GM23338 (cell line): ENCODE measurements around the gene SLC5A11. TPM values are rescaled to one million over a fixed set of nuclear protein-coding genes. Genes with fewer than 3 reads are reported as not detected.

ENCODE experiments used
- ATAC-seq: fragments of 200-7000 bp; cut with Tn5 transposase; 3 replicates; pipeline ENCODE4 v1.9.1; 2020
- DNase-seq: peaks from one replicate; pipeline ENCODE4 v3.0.0-alpha.2; 2015; ENCODE audit warnings: low spot score
- H2AFZ ChIP-seq: fragments of 200-600 bp; sonication (generic); 2 replicates; pipeline ENCODE4 v1.8.0; 2016; ENCODE audit warnings: antibody characterized with exemption, mild to moderate bottlenecking, moderate library complexity
- H3F3A ChIP-seq: fragments of 200-600 bp; sonication (generic); replicated peaks from 2 replicates; pipeline ENCODE4 v1.8.0; 2017; ENCODE audit warnings: antibody characterized with exemption, mixed run types, low read depth
- H3K27ac ChIP-seq: fragments of 200-600 bp; sonication (generic); 2 replicates; pipeline ENCODE4 v1.6.1; 2016; ENCODE audit warnings: low read depth
- H3K27me3 ChIP-seq: fragments of 200-600 bp; sonication (generic); 2 replicates; pipeline ENCODE4 v1.8.0; 2016; ENCODE audit warnings: mild to moderate bottlenecking, mixed run types, moderate library complexity; ENCODE audit not compliant: insufficient read depth
- H3K36me3 ChIP-seq: fragments of 200-600 bp; sonication (generic); 2 replicates; pipeline ENCODE4 v1.8.0; 2016; ENCODE audit warnings: mild to moderate bottlenecking; ENCODE audit not compliant: insufficient read depth
- H3K4me1 ChIP-seq: fragments of 200-600 bp; sonication (generic); 2 replicates; pipeline ENCODE4 v1.8.0; 2016; ENCODE audit warnings: mild to moderate bottlenecking, moderate library complexity; ENCODE audit not compliant: insufficient read depth
- H3K4me2 ChIP-seq: fragments of 200-600 bp; sonication (generic); 2 replicates; pipeline ENCODE4 v1.7.1; 2017; ENCODE audit warnings: mixed run types
- H3K4me3 ChIP-seq: fragments of 200-600 bp; sonication (generic); 2 replicates; pipeline ENCODE4 v1.6.1; 2016; ENCODE audit warnings: mixed run types
- H3K79me2 ChIP-seq: fragments of 200-600 bp; sonication (generic); replicated peaks from 2 replicates; pipeline ENCODE4 v1.8.0; 2017; ENCODE audit warnings: mild to moderate bottlenecking; ENCODE audit not compliant: insufficient read depth
- H3K9me2 ChIP-seq: fragments of 200-600 bp; sonication (generic); 2 replicates; pipeline ENCODE4 v1.8.0; 2017; ENCODE audit not compliant: insufficient read depth
- H4K20me1 ChIP-seq: fragments of 200-600 bp; sonication (generic); replicated peaks from 2 replicates; pipeline ENCODE4 v1.8.0; 2017; ENCODE audit warnings: mild to moderate bottlenecking; ENCODE audit not compliant: insufficient read depth
- H3K27ac Mint-ChIP-seq: 2 replicates; pipeline ENCODE4 v1.8.0; 2020; ENCODE audit warnings: inconsistent platforms, mild to moderate bottlenecking, moderate library complexity, mixed read lengths
- H3K27me3 Mint-ChIP-seq: 3 replicates; pipeline ENCODE4 v1.8.0; 2022; ENCODE audit warnings: low read depth, mild to moderate bottlenecking, moderate library complexity, mixed read lengths, inconsistent platforms; ENCODE audit not compliant: insufficient read depth, poor library complexity
- H3K36me3 Mint-ChIP-seq: 3 replicates; pipeline ENCODE4 v1.8.0; 2021; ENCODE audit warnings: low read depth, mild to moderate bottlenecking, inconsistent platforms, moderate library complexity, mixed read lengths
- H3K4me1 Mint-ChIP-seq: 3 replicates; pipeline ENCODE4 v1.8.0; 2020; ENCODE audit warnings: mild to moderate bottlenecking, inconsistent platforms, mixed read lengths
- H3K4me3 Mint-ChIP-seq: 3 replicates; pipeline ENCODE4 v1.8.0; 2021; ENCODE audit warnings: moderate library complexity, mild to moderate bottlenecking, inconsistent platforms, mixed read lengths
- H3K9me3 Mint-ChIP-seq: 3 replicates; pipeline ENCODE4 v1.8.0; 2020; ENCODE audit warnings: moderate library complexity, mild to moderate bottlenecking, inconsistent platforms, mixed read lengths
- CREB1 ChIP-seq: fragments of 250-450 bp; sonication (Bioruptor Pico); IDR thresholded peaks from 2 replicates; pipeline ENCODE4 v1.5.0; 2020; ENCODE audit warnings: low read depth, mild to moderate bottlenecking, moderate library complexity
- EZH2 ChIP-seq: fragments of 200-600 bp; sonication (generic); IDR thresholded peaks from one replicate; pipeline ENCODE4 v1.8.0; 2017; ENCODE audit warnings: antibody characterized with exemption, mild to moderate bottlenecking, low read depth; ENCODE audit not compliant: unreplicated experiment
- EZH2phosphoT487 ChIP-seq: fragments of 200-600 bp; sonication (generic); IDR thresholded peaks from one replicate; pipeline ENCODE4 v1.8.1; 2018; ENCODE audit warnings: antibody characterized with exemption; ENCODE audit not compliant: unreplicated experiment
- JUNB ChIP-seq: IDR thresholded peaks from one replicate; pipeline ENCODE4 v1.6.1; 2016; ENCODE audit warnings: antibody characterized with exemption; ENCODE audit not compliant: unreplicated experiment
- NANOG ChIP-seq: IDR thresholded peaks from 2 replicates; pipeline ENCODE4 v1.6.1; 2016; ENCODE audit warnings: antibody characterized with exemption, borderline replicate concordance
- POLR2AphosphoS5 ChIP-seq: IDR thresholded peaks from 2 replicates; pipeline ENCODE4 v1.6.1; 2016; ENCODE audit warnings: antibody characterized with exemption, low read depth
- REST ChIP-seq: IDR thresholded peaks from one replicate; pipeline ENCODE4 v1.6.1; 2018; ENCODE audit warnings: antibody characterized with exemption; ENCODE audit not compliant: unreplicated experiment
- STAT1 ChIP-seq: IDR thresholded peaks from one replicate; pipeline ENCODE4 v1.6.1; 2016; ENCODE audit warnings: antibody characterized with exemption; ENCODE audit not compliant: unreplicated experiment
- ZNF114 ChIP-seq: fragments of 250-450 bp; sonication (Bioruptor Pico); IDR thresholded peaks from 2 replicates; pipeline ENCODE4 v1.5.0; 2020; ENCODE audit warnings: mild to moderate bottlenecking, moderate library complexity
- ZNF331 ChIP-seq: fragments of 250-450 bp; sonication (Bioruptor Pico); IDR thresholded peaks from 2 replicates; pipeline ENCODE4 v1.5.0; 2020; ENCODE audit warnings: low read depth, mild to moderate bottlenecking, moderate library complexity
- polyA plus RNA-seq: library from polyadenylated mRNA; unstranded; fragments of >200 nt; fragmentation: Nextera tagmentation; extraction: Ambion mirVana; gene quantifications from 2 replicates; pipeline ENCODE4 v1.2.1, GENCODE V29; 2016
- total RNA-seq: library from RNA; depleted of rRNA; stranded (reverse); fragments of >200 nt; shearing (Covaris generic); gene quantifications from 2 replicates; pipeline ENCODE4 v1.2.3, GENCODE V29; 2014
- TF ChIP-seq, protein P1 (sequence below), 2 experiments: fragments of 200-600 bp in 1 of 2; sonication (generic) in 1 of 2; conservative IDR thresholded peaks; 2 replicates each; pipeline versions ENCODE4 v1.5.1 to v1.6.1; 2016 to 2017; ENCODE audit warnings: antibody characterized with exemption in 2 of 2, low read depth in 2 of 2, mild to moderate bottlenecking in 2 of 2, moderate library complexity in 1 of 2
- TF ChIP-seq, protein P2 (sequence below): fragments of 250-450 bp; sonication (Bioruptor Pico); IDR thresholded peaks from 2 replicates; pipeline ENCODE4 v1.5.0; 2020; ENCODE audit warnings: mild to moderate bottlenecking, moderate library complexity
- TF ChIP-seq, protein P3 (sequence below): IDR thresholded peaks from 2 replicates; pipeline ENCODE4 v1.6.1; 2016; ENCODE audit warnings: antibody characterized with exemption

The SLC5A11 gene
- total and polyA plus RNA-seq, 2 experiments from 2014 or later = 0.07 TPM; not detected in 1

DNA sequence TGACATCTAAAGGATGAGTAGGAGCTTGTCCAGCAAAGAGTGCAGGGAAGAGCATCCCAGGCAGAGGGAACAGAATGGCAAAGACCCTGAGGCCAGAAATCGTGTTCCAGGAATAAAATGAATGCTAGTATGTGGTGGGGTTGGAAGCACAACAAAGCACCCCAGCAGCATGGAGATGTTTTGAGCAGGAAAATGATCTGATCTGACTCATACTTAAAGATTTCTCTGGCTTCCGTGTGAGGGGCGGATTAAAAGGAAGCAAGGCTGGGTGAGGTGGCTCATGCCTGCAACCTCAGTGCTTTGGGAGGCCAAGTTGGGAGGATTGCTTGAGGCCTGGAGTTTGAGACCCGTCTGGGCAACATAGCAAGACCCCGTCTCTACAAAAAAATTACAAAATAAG is 2.3 kb downstream of the SLC5A11 start:
- no peak overlapping the region for H3K27ac Mint-ChIP-seq
- no peak overlapping the region for H3K4me2 ChIP-seq
- H3K4me3 ChIP-seq = no peak overlapping the region
- peaks cover 11% of the 10 kb centered on the region for H3K27me3 Mint-ChIP-seq
- no peaks in the 10 kb centered on the region for H3K79me2 ChIP-seq
- no peaks in the 10 kb centered on the region for H3K36me3 Mint-ChIP-seq
- TF ChIP-seq, protein P1, sequence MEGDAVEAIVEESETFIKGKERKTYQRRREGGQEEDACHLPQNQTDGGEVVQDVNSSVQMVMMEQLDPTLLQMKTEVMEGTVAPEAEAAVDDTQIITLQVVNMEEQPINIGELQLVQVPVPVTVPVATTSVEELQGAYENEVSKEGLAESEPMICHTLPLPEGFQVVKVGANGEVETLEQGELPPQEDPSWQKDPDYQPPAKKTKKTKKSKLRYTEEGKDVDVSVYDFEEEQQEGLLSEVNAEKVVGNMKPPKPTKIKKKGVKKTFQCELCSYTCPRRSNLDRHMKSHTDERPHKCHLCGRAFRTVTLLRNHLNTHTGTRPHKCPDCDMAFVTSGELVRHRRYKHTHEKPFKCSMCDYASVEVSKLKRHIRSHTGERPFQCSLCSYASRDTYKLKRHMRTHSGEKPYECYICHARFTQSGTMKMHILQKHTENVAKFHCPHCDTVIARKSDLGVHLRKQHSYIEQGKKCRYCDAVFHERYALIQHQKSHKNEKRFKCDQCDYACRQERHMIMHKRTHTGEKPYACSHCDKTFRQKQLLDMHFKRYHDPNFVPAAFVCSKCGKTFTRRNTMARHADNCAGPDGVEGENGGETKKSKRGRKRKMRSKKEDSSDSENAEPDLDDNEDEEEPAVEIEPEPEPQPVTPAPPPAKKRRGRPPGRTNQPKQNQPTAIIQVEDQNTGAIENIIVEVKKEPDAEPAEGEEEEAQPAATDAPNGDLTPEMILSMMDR (conservative IDR thresholded peaks at IDR 0.05; ENCODE audit: low read depth in 2 of 2) = no peak
- TF ChIP-seq NANOG (no peak), EZH2 (no peak), EZH2phosphoT487 (no peak), ZNF114 (no peak), STAT1 (no peak), ZNF331 (CRISPR knock-in tag) (no peak), JUNB (no peak), REST (no peak), POLR2AphosphoS5 (no peak), CREB1 (CRISPR knock-in tag) (no peak)
- TF ChIP-seq, protein P2, sequence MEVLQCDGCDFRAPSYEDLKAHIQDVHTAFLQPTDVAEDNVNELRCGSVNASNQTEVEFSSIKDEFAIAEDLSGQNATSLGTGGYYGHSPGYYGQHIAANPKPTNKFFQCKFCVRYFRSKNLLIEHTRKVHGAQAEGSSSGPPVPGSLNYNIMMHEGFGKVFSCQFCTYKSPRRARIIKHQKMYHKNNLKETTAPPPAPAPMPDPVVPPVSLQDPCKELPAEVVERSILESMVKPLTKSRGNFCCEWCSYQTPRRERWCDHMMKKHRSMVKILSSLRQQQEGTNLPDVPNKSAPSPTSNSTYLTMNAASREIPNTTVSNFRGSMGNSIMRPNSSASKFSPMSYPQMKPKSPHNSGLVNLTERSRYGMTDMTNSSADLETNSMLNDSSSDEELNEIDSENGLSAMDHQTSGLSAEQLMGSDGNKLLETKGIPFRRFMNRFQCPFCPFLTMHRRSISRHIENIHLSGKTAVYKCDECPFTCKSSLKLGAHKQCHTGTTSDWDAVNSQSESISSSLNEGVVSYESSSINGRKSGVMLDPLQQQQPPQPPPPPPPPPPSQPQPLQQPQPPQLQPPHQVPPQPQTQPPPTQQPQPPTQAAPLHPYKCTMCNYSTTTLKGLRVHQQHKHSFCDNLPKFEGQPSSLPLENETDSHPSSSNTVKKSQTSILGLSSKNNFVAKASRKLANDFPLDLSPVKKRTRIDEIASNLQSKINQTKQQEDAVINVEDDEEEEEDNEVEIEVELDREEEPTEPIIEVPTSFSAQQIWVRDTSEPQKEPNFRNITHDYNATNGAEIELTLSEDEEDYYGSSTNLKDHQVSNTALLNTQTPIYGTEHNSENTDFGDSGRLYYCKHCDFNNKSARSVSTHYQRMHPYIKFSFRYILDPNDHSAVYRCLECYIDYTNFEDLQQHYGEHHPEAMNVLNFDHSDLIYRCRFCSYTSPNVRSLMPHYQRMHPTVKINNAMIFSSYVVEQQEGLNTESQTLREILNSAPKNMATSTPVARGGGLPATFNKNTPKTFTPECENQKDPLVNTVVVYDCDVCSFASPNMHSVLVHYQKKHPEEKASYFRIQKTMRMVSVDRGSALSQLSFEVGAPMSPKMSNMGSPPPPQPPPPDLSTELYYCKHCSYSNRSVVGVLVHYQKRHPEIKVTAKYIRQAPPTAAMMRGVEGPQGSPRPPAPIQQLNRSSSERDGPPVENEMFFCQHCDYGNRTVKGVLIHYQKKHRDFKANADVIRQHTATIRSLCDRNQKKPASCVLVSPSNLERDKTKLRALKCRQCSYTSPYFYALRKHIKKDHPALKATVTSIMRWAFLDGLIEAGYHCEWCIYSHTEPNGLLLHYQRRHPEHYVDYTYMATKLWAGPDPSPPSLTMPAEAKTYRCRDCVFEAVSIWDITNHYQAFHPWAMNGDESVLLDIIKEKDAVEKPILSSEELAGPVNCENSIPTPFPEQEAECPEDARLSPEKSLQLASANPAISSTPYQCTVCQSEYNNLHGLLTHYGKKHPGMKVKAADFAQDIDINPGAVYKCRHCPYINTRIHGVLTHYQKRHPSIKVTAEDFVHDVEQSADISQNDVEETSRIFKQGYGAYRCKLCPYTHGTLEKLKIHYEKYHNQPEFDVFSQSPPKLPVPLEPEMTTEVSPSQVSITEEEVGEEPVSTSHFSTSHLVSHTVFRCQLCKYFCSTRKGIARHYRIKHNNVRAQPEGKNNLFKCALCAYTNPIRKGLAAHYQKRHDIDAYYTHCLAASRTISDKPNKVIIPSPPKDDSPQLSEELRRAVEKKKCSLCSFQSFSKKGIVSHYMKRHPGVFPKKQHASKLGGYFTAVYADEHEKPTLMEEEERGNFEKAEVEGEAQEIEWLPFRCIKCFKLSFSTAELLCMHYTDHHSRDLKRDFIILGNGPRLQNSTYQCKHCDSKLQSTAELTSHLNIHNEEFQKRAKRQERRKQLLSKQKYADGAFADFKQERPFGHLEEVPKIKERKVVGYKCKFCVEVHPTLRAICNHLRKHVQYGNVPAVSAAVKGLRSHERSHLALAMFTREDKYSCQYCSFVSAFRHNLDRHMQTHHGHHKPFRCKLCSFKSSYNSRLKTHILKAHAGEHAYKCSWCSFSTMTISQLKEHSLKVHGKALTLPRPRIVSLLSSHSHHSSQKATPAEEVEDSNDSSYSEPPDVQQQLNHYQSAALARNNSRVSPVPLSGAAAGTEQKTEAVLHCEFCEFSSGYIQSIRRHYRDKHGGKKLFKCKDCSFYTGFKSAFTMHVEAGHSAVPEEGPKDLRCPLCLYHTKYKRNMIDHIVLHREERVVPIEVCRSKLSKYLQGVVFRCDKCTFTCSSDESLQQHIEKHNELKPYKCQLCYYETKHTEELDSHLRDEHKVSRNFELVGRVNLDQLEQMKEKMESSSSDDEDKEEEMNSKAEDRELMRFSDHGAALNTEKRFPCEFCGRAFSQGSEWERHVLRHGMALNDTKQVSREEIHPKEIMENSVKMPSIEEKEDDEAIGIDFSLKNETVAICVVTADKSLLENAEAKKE (CRISPR knock-in tag) = no peak
- TF ChIP-seq, protein P3, sequence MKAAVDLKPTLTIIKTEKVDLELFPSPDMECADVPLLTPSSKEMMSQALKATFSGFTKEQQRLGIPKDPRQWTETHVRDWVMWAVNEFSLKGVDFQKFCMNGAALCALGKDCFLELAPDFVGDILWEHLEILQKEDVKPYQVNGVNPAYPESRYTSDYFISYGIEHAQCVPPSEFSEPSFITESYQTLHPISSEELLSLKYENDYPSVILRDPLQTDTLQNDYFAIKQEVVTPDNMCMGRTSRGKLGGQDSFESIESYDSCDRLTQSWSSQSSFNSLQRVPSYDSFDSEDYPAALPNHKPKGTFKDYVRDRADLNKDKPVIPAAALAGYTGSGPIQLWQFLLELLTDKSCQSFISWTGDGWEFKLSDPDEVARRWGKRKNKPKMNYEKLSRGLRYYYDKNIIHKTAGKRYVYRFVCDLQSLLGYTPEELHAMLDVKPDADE = no peak
- no peak overlapping the region for H3K27ac ChIP-seq
- no peaks in the 10 kb centered on the region for H3K4me1 ChIP-seq
- no peaks in the 10 kb centered on the region for H4K20me1 ChIP-seq
- H3K4me3 Mint-ChIP-seq = no peak overlapping the region
- DNase-seq (no peak), ATAC-seq (no peak)
- no peaks in the 10 kb centered on the region for H3K9me3 Mint-ChIP-seq
- no peaks in the 10 kb centered on the region for H3F3A ChIP-seq
- H3K4me1 Mint-ChIP-seq = no peaks in the 10 kb centered on the region
- H3K9me2 ChIP-seq = no peaks in the 10 kb centered on the region
- no peak overlapping the region for H2AFZ ChIP-seq
- no peaks in the 10 kb centered on the region for H3K27me3 ChIP-seq
- no peaks in the 10 kb centered on the region for H3K36me3 ChIP-seq
